Kidney epithelial cell (primary cell): ENCODE data around the gene DUT. TPM values are rescaled to one million over a fixed set of nuclear protein-coding genes. Genes with fewer than 3 reads are reported as not detected.

Source experiments
- DNase-seq: peaks from one replicate; pipeline ENCODE4 v3.0.0-alpha.2; 2010; ENCODE audit warnings: low read depth
- H3K27me3 ChIP-seq: 2 replicates; pipeline ENCODE4 v1.6.0; 2011; ENCODE audit warnings: low read length; ENCODE audit not compliant: control insufficient read depth, insufficient read depth
- H3K36me3 ChIP-seq: 2 replicates; pipeline ENCODE4 v1.5.1; 2011; ENCODE audit warnings: low read length; ENCODE audit not compliant: control insufficient read depth, insufficient read depth
- H3K4me3 ChIP-seq: 2 replicates; pipeline ENCODE4 v1.5.1; 2011; ENCODE audit warnings: low read depth, mild to moderate bottlenecking, control low read depth, low read length
- CTCF ChIP-seq: IDR thresholded peaks from 2 replicates; pipeline ENCODE4 v1.5.1; 2011; ENCODE audit warnings: mild to moderate bottlenecking, moderate library complexity, low read length, control low read depth, inconsistent platforms; ENCODE audit not compliant: insufficient read depth, poor library complexity, severe bottlenecking
- total RNA-seq: library from RNA; depleted of rRNA; stranded (reverse); fragments of >200 nt; gene quantifications from 2 replicates; pipeline ENCODE4 v1.2.3, GENCODE V29; 2015

The DUT gene
- total RNA-seq, 1 donor from 2014 or later, result 79.3 TPM

GRCh38 chr15:48340111-48340510 is 8.9 kb downstream of the DUT start:
- H3K4me3 ChIP-seq, result no peak overlapping the region
- no peak for TF ChIP-seq CTCF
- H3K27me3 ChIP-seq, result no peaks in the 10 kb centered on the region
- DNase-seq, result no peak
- peaks cover 2% of the 10 kb centered on the region for H3K36me3 ChIP-seq

- H3K36me3 ChIP-seq, result no peaks in the 10 kb centered on the region
- TF ChIP-seq CTCF, result no peak
These were observed 12.6 kb downstream of the DUT start for GRCh38 chr15:48343865-48344264.

GRCh38 chr15:48345516-48345915 is 14.3 kb downstream of the DUT start:
- TF ChIP-seq CTCF, result no peak
- DNase-seq, result no peak
- no peaks in the 10 kb centered on the region for H3K36me3 ChIP-seq
- H3K4me3 ChIP-seq, result no peak overlapping the region
- no peaks in the 10 kb centered on the region for H3K27me3 ChIP-seq

More at GRCh38 chr15:48343865-48344264, 12.6 kb downstream of the DUT start:
- Histone ChIP-seq H3K27me3 (no peaks in the 10 kb centered on the region), H3K4me3 (no peak overlapping the region)
- no peak for DNase-seq

- TF ChIP-seq CTCF, result peak; percentile 73
- Histone ChIP-seq H3K36me3 (no peaks in the 10 kb centered on the region), H3K27me3 (no peaks in the 10 kb centered on the region), H3K4me3 (no peak overlapping the region)
- DNase-seq, result no peak
These were observed 21.3 kb downstream of the DUT start for GRCh38 chr15:48352474-48353072.

GRCh38 chr15:48354694-48355303 is 23.6 kb downstream of the DUT start:
- no peak for DNase-seq
- Histone ChIP-seq H3K4me3 (no peak overlapping the region), H3K36me3 (no peaks in the 10 kb centered on the region), H3K27me3 (no peaks in the 10 kb centered on the region)
- no peak for TF ChIP-seq CTCF

- no peak for DNase-seq
- Histone ChIP-seq H3K36me3 (no peaks in the 10 kb centered on the region), H3K27me3 (no peaks in the 10 kb centered on the region), H3K4me3 (no peak overlapping the region)
- TF ChIP-seq CTCF, result no peak
These were observed 24.1 kb downstream of the DUT start for GRCh38 chr15:48355377-48355776.
